Liver (tissue), 9 donors: ENCODE measurements around the gene CYFIP2. TPM values are rescaled to one million over a fixed set of nuclear protein-coding genes. Genes with fewer than 3 reads are reported as not detected.
A peak's percentile ranks its signal among the peaks of the same experiment; 100 is the strongest.

Experiments used
- DNase-seq: peaks from one replicate; pipeline ENCODE4 v3.0.0-alpha.2; 2017; ENCODE audit warnings: low spot score
- H3K27ac ChIP-seq, 2 donors: one replicate each; pipeline ENCODE4 v1.7.0; 2013; ENCODE audit warnings: inconsistent platforms in 2 of 2, low read length in 2 of 2, control low read depth in 1 of 2, low read depth in 1 of 2, mild to moderate bottlenecking in 1 of 2
- H3K27me3 ChIP-seq, 4 donors: one replicate each; pipeline versions ENCODE4 v1.6.1 to v1.7.0; 2013; ENCODE audit warnings: low read length in 3 of 4, inconsistent platforms in 1 of 4, mild to moderate bottlenecking in 1 of 4, moderate library complexity in 1 of 4; ENCODE audit not compliant: control insufficient read depth in 4 of 4, insufficient read depth in 4 of 4
- H3K36me3 ChIP-seq, 4 donors: one replicate each; pipeline versions ENCODE4 v1.6.1 to v1.7.0; 2013; ENCODE audit warnings: low read length in 3 of 4, mild to moderate bottlenecking in 3 of 4, low read depth in 1 of 4, moderate library complexity in 1 of 4; ENCODE audit not compliant: control insufficient read depth in 4 of 4, insufficient read depth in 3 of 4
- H3K4me1 ChIP-seq, 4 donors: one replicate each; pipeline versions ENCODE4 v1.6.1 to v1.7.0; 2013; ENCODE audit warnings: low read length in 3 of 4, mild to moderate bottlenecking in 3 of 4, moderate library complexity in 1 of 4; ENCODE audit not compliant: control insufficient read depth in 4 of 4, insufficient read depth in 4 of 4
- H3K4me3 ChIP-seq, 3 donors: one replicate each; pipeline versions ENCODE4 v1.6.1 to v1.7.0; 2013; ENCODE audit warnings: low read length in 3 of 3, control low read depth in 1 of 3, low read depth in 1 of 3, mild to moderate bottlenecking in 1 of 3
- H3K9ac ChIP-seq, 2 donors: one replicate each; pipeline ENCODE4 v1.7.0; 2013; ENCODE audit warnings: low read length in 2 of 2, mild to moderate bottlenecking in 2 of 2, moderate library complexity in 2 of 2, control low read depth in 1 of 2, low read depth in 1 of 2
- H3K9me3 ChIP-seq, 4 donors: one replicate each; pipeline versions ENCODE4 v1.6.1 to v1.7.0; 2013; ENCODE audit warnings: low read length in 3 of 4; ENCODE audit not compliant: control insufficient read depth in 4 of 4
- ATF3 ChIP-seq: IDR thresholded peaks from 2 replicates; pipeline ENCODE4 v1.6.1; 2016; ENCODE audit warnings: antibody characterized with exemption
- CTCF ChIP-seq: fragments of 150-350 bp; IDR thresholded peaks from 2 replicates; pipeline ENCODE4 v1.5.1; 2017; ENCODE audit warnings: improper control_type of control experiment, low read depth, low read length; ENCODE audit not compliant: missing input control
- EGR1 ChIP-seq, 2 donors: IDR thresholded peaks; 2 replicates each; pipeline ENCODE4 v1.6.1; 2016 to 2018; ENCODE audit warnings: antibody characterized with exemption in 2 of 2, low read depth in 2 of 2
- FOXA1 ChIP-seq: IDR thresholded peaks from 2 replicates; pipeline ENCODE4 v1.6.1; 2016; ENCODE audit warnings: antibody characterized with exemption
- FOXA2 ChIP-seq: IDR thresholded peaks from 2 replicates; pipeline ENCODE4 v1.6.1; 2016; ENCODE audit warnings: antibody characterized with exemption
- GABPA ChIP-seq, 2 donors: IDR thresholded peaks in 1 of 2; conservative IDR thresholded peaks in 1 of 2; 2 replicates each; pipeline ENCODE4 v1.6.1; 2016; ENCODE audit warnings: antibody characterized with exemption in 2 of 2, mild to moderate bottlenecking in 1 of 2, moderate library complexity in 1 of 2
- HNF4A ChIP-seq, 2 donors: conservative IDR thresholded peaks; 2 replicates each; pipeline ENCODE4 v1.6.1; 2016; ENCODE audit warnings: antibody characterized with exemption in 2 of 2, mild to moderate bottlenecking in 2 of 2
- HNF4G ChIP-seq: IDR thresholded peaks from 2 replicates; pipeline ENCODE4 v1.6.1; 2016; ENCODE audit warnings: antibody characterized with exemption
- JUND ChIP-seq, 2 donors: IDR thresholded peaks; 2 replicates each; pipeline ENCODE4 v1.6.1; 2016; ENCODE audit warnings: antibody characterized with exemption in 2 of 2
- MAX ChIP-seq: IDR thresholded peaks from 2 replicates; pipeline ENCODE4 v1.6.1; 2016; ENCODE audit warnings: antibody characterized with exemption
- NR2F2 ChIP-seq: IDR thresholded peaks from 2 replicates; pipeline ENCODE4 v1.6.1; 2016; ENCODE audit warnings: antibody characterized with exemption
- RAD21 ChIP-seq, 2 donors: IDR thresholded peaks; 2 replicates each; pipeline ENCODE4 v1.6.1; 2016; ENCODE audit warnings: antibody characterized with exemption in 2 of 2, mild to moderate bottlenecking in 2 of 2
- REST ChIP-seq: IDR thresholded peaks from 2 replicates; pipeline ENCODE4 v1.6.1; 2016; ENCODE audit warnings: antibody characterized with exemption, mild to moderate bottlenecking
- RXRA ChIP-seq, 2 donors: IDR thresholded peaks; 2 replicates each; pipeline ENCODE4 v1.6.1; 2017 to 2018; ENCODE audit warnings: antibody characterized with exemption in 2 of 2, mild to moderate bottlenecking in 1 of 2
- SP1 ChIP-seq: IDR thresholded peaks from 2 replicates; pipeline ENCODE4 v1.6.1; 2018; ENCODE audit warnings: antibody characterized with exemption, mild to moderate bottlenecking
- TAF1 ChIP-seq: conservative IDR thresholded peaks from 2 replicates; pipeline ENCODE4 v1.6.1; 2016; ENCODE audit warnings: antibody characterized with exemption, mild to moderate bottlenecking
- YY1 ChIP-seq: IDR thresholded peaks from 2 replicates; pipeline ENCODE4 v1.6.1; 2016; ENCODE audit warnings: antibody characterized with exemption, mild to moderate bottlenecking
- ZBTB33 ChIP-seq: IDR thresholded peaks from 2 replicates; pipeline ENCODE4 v1.6.1; 2016; ENCODE audit warnings: antibody characterized with exemption
- WGBS: extraction: QIAGEN DNeasy Blood & Tissue Kit; methylation state at CpG from one replicate; pipeline ENCODE4 v1.1.7; 2013; 5-methylcytosine and 5-hydroxymethylcytosine counted together
- polyA plus RNA-seq, 2 donors: library from polyadenylated mRNA; stranded (reverse) in 1 of 2; unstranded in 1 of 2; fragments of 200-250 nt in 1 of 2; fragments of >200 nt in 1 of 2; fragmentation: Nextera tagmentation in 1 of 2; extraction: Ambion mirVana in 1 of 2; gene quantifications; one replicate each; pipeline versions ENCODE4 v1.2.1 to v1.2.3, GENCODE V29; 2013 to 2015
- total RNA-seq, 2 donors: library from RNA; depleted of rRNA; stranded (reverse); fragments of >200 nt; gene quantifications; one replicate each; pipeline ENCODE4 v1.2.3, GENCODE V29; 2014
- donor health status: healthy.
- donor health status: healthy.
- donor health status: healthy.
- donor health status: healthy.
- donor health status: healthy.

The CYFIP2 gene
- total and polyA plus RNA-seq, 4 donors = 12.6 to 38.9 (median 28.2) TPM

GRCh38 chr5:157328277-157328912 lies 62.5 kb downstream of the CYFIP2 start:
- Histone ChIP-seq H3K9ac (no peak overlapping the region), H3K4me1 (peaks cover 0 to 13% (median 3%) of the 10 kb centered on the region in 4 donors), H3K27me3 (no peaks in the 10 kb centered on the region), H3K36me3 (peaks cover 0 to 21% (median 9%) of the 10 kb centered on the region in 4 donors), H3K27ac (no peak overlapping the region), H3K4me3 (no peak overlapping the region), H3K9me3 (no peaks in the 10 kb centered on the region)
- peak; percentile 49 for DNase-seq
- 22% methylated on average over 12 of the region's 12 CpGs for WGBS
- TF ChIP-seq SP1 (no peak), CTCF (peak; percentile 92), RAD21 (IDR thresholded peaks at IDR 0.05) (peak; percentile 87 to 91)

GRCh38 chr5:157331807-157332206 lies 65.9 kb downstream of the CYFIP2 start:
- Histone ChIP-seq H3K9ac (no peak overlapping the region), H3K27ac (no peak overlapping the region), H3K36me3 (peaks cover 0 to 18% (median 10%) of the 10 kb centered on the region in 4 donors), H3K4me1 (no peaks in the 10 kb centered on the region), H3K4me3 (no peak overlapping the region), H3K27me3 (no peaks in the 10 kb centered on the region), H3K9me3 (no peaks in the 10 kb centered on the region)
- TF ChIP-seq MAX (no peak), REST (no peak), EGR1 (IDR thresholded peaks at IDR 0.05; ENCODE audit: low read depth in 2 of 2) (no peak), YY1 (no peak), HNF4G (no peak), ZBTB33 (no peak), JUND (IDR thresholded peaks at IDR 0.05) (no peak), SP1 (no peak), RXRA (IDR thresholded peaks at IDR 0.05) (no peak), TAF1 (no peak), HNF4A (conservative IDR thresholded peaks at IDR 0.05) (no peak), FOXA1 (no peak), CTCF (no peak), GABPA (IDR thresholded peaks at IDR 0.05 in 1 of 2, conservative IDR thresholded peaks at IDR 0.05 in 1 of 2) (no peak), FOXA2 (no peak), NR2F2 (no peak), RAD21 (IDR thresholded peaks at IDR 0.05) (no peak), ATF3 (no peak)
- DNase-seq = no peak
- WGBS = 91% methylated on average over 3 of the region's 3 CpGs
